A549 (cell line): ENCODE measurements around the gene RBM24. TPM values are rescaled to one million over a fixed set of nuclear protein-coding genes. Genes with fewer than 3 reads are reported as not detected.

ENCODE experiments used
- ATAC-seq, 2 experiments: fragments of 200-7000 bp in 1 of 2; fragments of >200 bp in 1 of 2; cut with Nextera tagmentation in 1 of 2; cut with Tn5 transposase in 1 of 2; 3 replicates each; pipeline versions ENCODE4 v1.8.0 to v1.9.1; 2018 to 2020; ENCODE audit warnings: mild to moderate bottlenecking in 1 of 2, moderate library complexity in 1 of 2
- CTCF ChIA-PET: fragments of 300-600 bp; sonication (Branson Sonifier 250); formaldehyde crosslinking; extraction: SDS; loops from one replicate; lab custom pipeline; 2021; ENCODE audit warnings: antibody characterized with exemption, inconsistent platforms; lab: Yijun Ruan, JAX
- POLR2A ChIA-PET: fragments of 350-600 bp; formaldehyde crosslinking; extraction: SDS; loops from one replicate; lab custom pipeline; 2021; ENCODE audit warnings: antibody characterized with exemption, inconsistent platforms; lab: Yijun Ruan, JAX
- DNase-seq, 2 experiments: peaks; one replicate each; pipeline versions ENCODE4 v3.0.0 to v3.0.0-alpha.2; 2011 to 2016; ENCODE audit warnings: low read depth in 1 of 2, low spot score in 1 of 2
- FAIRE-seq: peaks from 2 replicates; lab custom pipeline; 2011; peaks lifted over from hg19 to GRCh38; lab: Jason Lieb, UNC
- H3K27ac ChIP-seq, 2 experiments: fragments of >200 bp; sonication (Bioruptor Twin); formaldehyde crosslinking; 3 replicates each; pipeline ENCODE4 v1.5.1; 2016 to 2017
- H3K4me1 ChIP-seq: fragments of >200 bp; sonication (Bioruptor Twin); formaldehyde crosslinking; 3 replicates; pipeline ENCODE4 v1.6.1; 2016
- H3K4me2 ChIP-seq: fragments of >200 bp; sonication (Bioruptor Twin); formaldehyde crosslinking; 3 replicates; pipeline ENCODE4 v1.6.1; 2016
- H3K4me3 ChIP-seq: fragments of >200 bp; sonication (Bioruptor Twin); formaldehyde crosslinking; 3 replicates; pipeline ENCODE4 v1.5.1; 2016
- H3K9me3 ChIP-seq: fragments of >200 bp; sonication (Bioruptor Twin); formaldehyde crosslinking; 3 replicates; pipeline ENCODE4 v1.6.1; 2016
- BCL3 ChIP-seq: fragments of >200 bp; sonication (Bioruptor Twin); formaldehyde crosslinking; IDR thresholded peaks from 3 replicates; pipeline ENCODE4 v1.6.1; 2016
- BHLHE40 ChIP-seq: IDR thresholded peaks from 2 replicates; pipeline ENCODE4 v1.6.1; 2012; ENCODE audit warnings: low read depth, low read length, inconsistent platforms
- CBX8 ChIP-seq: fragments of 200-600 bp; sonication (generic); IDR thresholded peaks from 2 replicates; pipeline ENCODE4 v1.6.1; 2016
- CEBPB ChIP-seq, 2 experiments: fragments of >200 bp in 1 of 2; sonication (Bioruptor Twin) in 1 of 2; formaldehyde crosslinking in 1 of 2; IDR thresholded peaks; 2 replicates each; pipeline ENCODE4 v1.6.1; 2012 to 2016
- E2F6 ChIP-seq: IDR thresholded peaks from 2 replicates; pipeline ENCODE4 v1.6.1; 2012; ENCODE audit warnings: low read depth, borderline replicate concordance
- EHMT2 ChIP-seq: fragments of 200-600 bp; sonication (generic); IDR thresholded peaks from 2 replicates; pipeline ENCODE4 v1.6.1; 2016; ENCODE audit warnings: antibody characterized with exemption, low read depth, mild to moderate bottlenecking, moderate library complexity
- EP300 ChIP-seq, 2 experiments: fragments of >200 bp; sonication (Bioruptor Twin); formaldehyde crosslinking; IDR thresholded peaks; 2 replicates in 1 of 2; 3 replicates in 1 of 2; pipeline ENCODE4 v1.6.1; 2016 to 2017
- FOXS1 ChIP-seq: fragments of 250-450 bp; sonication (Bioruptor Pico); IDR thresholded peaks from 2 replicates; pipeline ENCODE4 v1.5.0; 2020; ENCODE audit warnings: mild to moderate bottlenecking, moderate library complexity
- GATA3 ChIP-seq: IDR thresholded peaks from 2 replicates; pipeline ENCODE4 v1.6.1; 2012; ENCODE audit warnings: borderline replicate concordance
- HDAC2 ChIP-seq: fragments of 200-600 bp; sonication (generic); IDR thresholded peaks from 2 replicates; pipeline ENCODE4 v1.6.1; 2016
- HES2 ChIP-seq: fragments of >200 bp; sonication (Bioruptor Twin); formaldehyde crosslinking; IDR thresholded peaks from 2 replicates; pipeline ENCODE4 v1.6.1; 2016
- HEYL ChIP-seq: fragments of 250-450 bp; sonication (Bioruptor Pico); IDR thresholded peaks from 2 replicates; pipeline ENCODE4 v1.8.0; 2021; ENCODE audit warnings: mild to moderate bottlenecking, moderate library complexity
- HOXB5 ChIP-seq: fragments of 250-450 bp; sonication (Bioruptor Pico); IDR thresholded peaks from 2 replicates; pipeline ENCODE4 v1.5.0; 2020; ENCODE audit warnings: mild to moderate bottlenecking, moderate library complexity
- MAFK ChIP-seq: fragments of 450-650 bp; IDR thresholded peaks from 2 replicates; pipeline ENCODE4 v1.6.1; 2014; ENCODE audit not compliant: partially characterized antibody
- MYC ChIP-seq: IDR thresholded peaks from 2 replicates; pipeline ENCODE4 v1.6.1; 2012; ENCODE audit warnings: mild to moderate bottlenecking, inconsistent platforms, low read length, improper control_type of control experiment, borderline replicate concordance
- NFE2L2 ChIP-seq: fragments of 150-350 bp; conservative IDR thresholded peaks from 2 replicates; pipeline ENCODE4 v1.6.1; 2014; ENCODE audit warnings: low read length
- NR3C1 ChIP-seq: fragments of >200 bp; sonication (Bioruptor Twin); formaldehyde crosslinking; IDR thresholded peaks from 3 replicates; pipeline ENCODE4 v1.6.1; 2017
- RFX5 ChIP-seq: fragments of 450-650 bp; IDR thresholded peaks from 2 replicates; pipeline ENCODE4 v1.7.1; 2014; ENCODE audit warnings: antibody characterized with exemption, mild to moderate bottlenecking, moderate library complexity
- RNF2 ChIP-seq: fragments of 200-600 bp; sonication (generic); IDR thresholded peaks from 2 replicates; pipeline ENCODE4 v1.6.1; 2016; ENCODE audit warnings: low read depth, mild to moderate bottlenecking, antibody characterized with exemption, moderate library complexity, borderline replicate concordance
- TFCP2L1 ChIP-seq: fragments of 250-450 bp; sonication (Bioruptor Pico); IDR thresholded peaks from 2 replicates; pipeline ENCODE4 v1.5.0; 2021; ENCODE audit warnings: mild to moderate bottlenecking
- ZNF302 ChIP-seq: fragments of 250-450 bp; sonication (Bioruptor Pico); IDR thresholded peaks from 2 replicates; pipeline ENCODE4 v1.9.0; 2021; ENCODE audit warnings: inconsistent platforms, mild to moderate bottlenecking, moderate library complexity
- WGBS: methylation state at CpG from one replicate; pipeline ENCODE4 v1.1.6; 2017; ENCODE audit errors: missing lambda C conversion rate; 5-methylcytosine and 5-hydroxymethylcytosine counted together
- polyA plus RNA-seq, 4 experiments: library from polyadenylated mRNA; depleted of rRNA in 3 of 4; stranded (reverse); fragments of >200 nt; fragmentation: RNase III in 1 of 4; extraction: RNeasy Plus Mini Kit Qiagen cat#74134 plus additional on column Dnase treatment in 1 of 4; gene quantifications; 2 replicates in 3 of 4; 3 replicates in 1 of 4; pipeline ENCODE4 v1.2.3, GENCODE V29; 2011 to 2017
- TF ChIP-seq, protein P1 (sequence below): fragments of 150-350 bp; IDR thresholded peaks from 2 replicates; pipeline ENCODE4 v1.6.1; 2014; ENCODE audit warnings: low read depth, mild to moderate bottlenecking, low read length
- TF ChIP-seq, protein P2 (sequence below): fragments of >200 bp; sonication (Bioruptor Twin); formaldehyde crosslinking; IDR thresholded peaks from 3 replicates; pipeline ENCODE4 v1.5.1; 2016
- TF ChIP-seq, protein P3 (sequence below): fragments of 250-450 bp; sonication (Bioruptor Pico); IDR thresholded peaks from 2 replicates; pipeline ENCODE4 v1.5.0; 2020; ENCODE audit warnings: low read depth, mild to moderate bottlenecking, moderate library complexity

Gene RBM24
- polyA plus RNA-seq, 2 of the 4 experiments (the other 2 are of a cell fraction) = 13.7 to 27.5 TPM

DNA sequence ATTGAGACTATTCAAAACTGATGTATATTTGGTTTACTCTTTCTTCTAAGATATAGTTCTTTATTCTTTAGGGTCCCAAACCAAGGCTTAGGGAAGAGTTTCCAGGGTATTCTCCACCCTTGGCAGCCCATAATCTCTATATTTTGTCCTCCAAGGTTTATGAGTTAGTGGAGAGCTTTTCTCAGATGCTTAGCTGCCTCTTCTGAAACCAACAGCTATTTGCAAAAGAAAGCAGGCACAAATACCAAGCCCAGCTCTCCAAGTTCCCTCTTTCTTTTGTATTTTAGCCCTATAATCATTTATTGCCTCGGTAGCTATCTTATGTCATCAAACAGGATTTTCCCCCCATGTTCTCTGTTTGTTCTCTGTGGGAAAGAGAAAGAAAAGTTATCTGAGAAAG is 39.1 kb upstream of the RBM24 start:
- ChIA-PET CTCF (no interaction called here), POLR2A (no interaction called here)
- WGBS = 4% methylated on average over 1 of the region's 1 CpG
- DNase-seq (no peak), FAIRE-seq (no peak), ATAC-seq (no peak)
- TF ChIP-seq, protein P1, sequence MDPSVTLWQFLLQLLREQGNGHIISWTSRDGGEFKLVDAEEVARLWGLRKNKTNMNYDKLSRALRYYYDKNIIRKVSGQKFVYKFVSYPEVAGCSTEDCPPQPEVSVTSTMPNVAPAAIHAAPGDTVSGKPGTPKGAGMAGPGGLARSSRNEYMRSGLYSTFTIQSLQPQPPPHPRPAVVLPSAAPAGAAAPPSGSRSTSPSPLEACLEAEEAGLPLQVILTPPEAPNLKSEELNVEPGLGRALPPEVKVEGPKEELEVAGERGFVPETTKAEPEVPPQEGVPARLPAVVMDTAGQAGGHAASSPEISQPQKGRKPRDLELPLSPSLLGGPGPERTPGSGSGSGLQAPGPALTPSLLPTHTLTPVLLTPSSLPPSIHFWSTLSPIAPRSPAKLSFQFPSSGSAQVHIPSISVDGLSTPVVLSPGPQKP = no peak
- TF ChIP-seq EHMT2 = no peak
- TF ChIP-seq RFX5 = no peak
- no peak for TF ChIP-seq HOXB5 (CRISPR knock-in tag)
- no peak for TF ChIP-seq CEBPB (IDR thresholded peaks at IDR 0.05)
- TF ChIP-seq NR3C1 = no peak
- no peak for TF ChIP-seq E2F6
- no peak for TF ChIP-seq RNF2
- no peak for TF ChIP-seq HEYL
- no peak for TF ChIP-seq MYC
- TF ChIP-seq MAFK = no peak
- TF ChIP-seq BCL3 = no peak
- TF ChIP-seq HES2 = no peak
- no peak for TF ChIP-seq FOXS1 (CRISPR knock-in tag)
- Histone ChIP-seq H3K9me3 (peaks cover 10% of the 10 kb centered on the region; the same call in 2 of the 3 replicates), H3K27ac (no peak overlapping the region), H3K4me3 (no peak overlapping the region), H3K4me2 (no peak overlapping the region), H3K4me1 (no peaks in the 10 kb centered on the region)

DNA sequence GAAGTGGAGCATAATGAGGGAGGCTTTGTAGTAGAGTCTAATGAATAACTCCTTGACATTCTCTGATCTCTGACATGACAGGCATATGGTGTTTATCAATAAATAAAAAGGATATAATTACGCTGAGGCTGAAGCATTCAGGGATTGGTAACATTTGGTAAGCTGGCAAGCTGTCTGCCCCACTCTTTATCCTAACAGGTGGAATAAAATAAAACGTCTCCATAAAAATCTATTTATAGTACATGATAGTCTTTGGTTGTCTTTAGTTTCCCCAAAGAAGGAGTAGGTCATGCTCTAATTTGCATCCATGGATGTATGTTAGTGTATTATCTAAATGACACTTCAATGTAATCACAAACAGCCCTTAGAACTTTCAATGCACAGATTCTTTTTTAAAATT is 30.9 kb upstream of the RBM24 start:
- no peak overlapping the region for H3K27ac ChIP-seq
- POLR2A ChIA-PET = no interaction called here
- DNase-seq = no peak
- WGBS = 46% methylated on average over 2 of the region's 2 CpGs
- no peak for FAIRE-seq
- no peaks in the 10 kb centered on the region for H3K4me1 ChIP-seq
- H3K4me3 ChIP-seq = no peak overlapping the region
- no peak overlapping the region for H3K4me2 ChIP-seq
- no peak for TF ChIP-seq NFE2L2
- no peak for TF ChIP-seq GATA3
- TF ChIP-seq CBX8 = no peak
- no peak for TF ChIP-seq HDAC2
- TF ChIP-seq, protein P2, sequence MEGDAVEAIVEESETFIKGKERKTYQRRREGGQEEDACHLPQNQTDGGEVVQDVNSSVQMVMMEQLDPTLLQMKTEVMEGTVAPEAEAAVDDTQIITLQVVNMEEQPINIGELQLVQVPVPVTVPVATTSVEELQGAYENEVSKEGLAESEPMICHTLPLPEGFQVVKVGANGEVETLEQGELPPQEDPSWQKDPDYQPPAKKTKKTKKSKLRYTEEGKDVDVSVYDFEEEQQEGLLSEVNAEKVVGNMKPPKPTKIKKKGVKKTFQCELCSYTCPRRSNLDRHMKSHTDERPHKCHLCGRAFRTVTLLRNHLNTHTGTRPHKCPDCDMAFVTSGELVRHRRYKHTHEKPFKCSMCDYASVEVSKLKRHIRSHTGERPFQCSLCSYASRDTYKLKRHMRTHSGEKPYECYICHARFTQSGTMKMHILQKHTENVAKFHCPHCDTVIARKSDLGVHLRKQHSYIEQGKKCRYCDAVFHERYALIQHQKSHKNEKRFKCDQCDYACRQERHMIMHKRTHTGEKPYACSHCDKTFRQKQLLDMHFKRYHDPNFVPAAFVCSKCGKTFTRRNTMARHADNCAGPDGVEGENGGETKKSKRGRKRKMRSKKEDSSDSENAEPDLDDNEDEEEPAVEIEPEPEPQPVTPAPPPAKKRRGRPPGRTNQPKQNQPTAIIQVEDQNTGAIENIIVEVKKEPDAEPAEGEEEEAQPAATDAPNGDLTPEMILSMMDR = no peak
- no peak for TF ChIP-seq TFCP2L1
- TF ChIP-seq MAFK = no peak
- no peak for TF ChIP-seq MYC
- no peak for TF ChIP-seq ZNF302 (CRISPR knock-in tag)
- TF ChIP-seq BHLHE40 = no peak
- TF ChIP-seq EHMT2 = no peak
- TF ChIP-seq EP300 (IDR thresholded peaks at IDR 0.05) = no peak
- TF ChIP-seq, protein P3, sequence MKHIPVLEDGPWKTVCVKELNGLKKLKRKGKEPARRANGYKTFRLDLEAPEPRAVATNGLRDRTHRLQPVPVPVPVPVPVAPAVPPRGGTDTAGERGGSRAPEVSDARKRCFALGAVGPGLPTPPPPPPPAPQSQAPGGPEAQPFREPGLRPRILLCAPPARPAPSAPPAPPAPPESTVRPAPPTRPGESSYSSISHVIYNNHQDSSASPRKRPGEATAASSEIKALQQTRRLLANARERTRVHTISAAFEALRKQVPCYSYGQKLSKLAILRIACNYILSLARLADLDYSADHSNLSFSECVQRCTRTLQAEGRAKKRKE = no peak
- ATAC-seq = no peak
- CTCF ChIA-PET = no interaction called here
- no peaks in the 10 kb centered on the region for H3K9me3 ChIP-seq
